Heart right ventricle (tissue), 16 donors: ENCODE measurements around the gene AQP9. TPM values are rescaled to one million over a fixed set of nuclear protein-coding genes. Genes with fewer than 3 reads are reported as not detected.
"Not testable (repeated sequence)": the region's sequence is repeated elsewhere in the genome, so short reads cannot be mapped to it uniquely, and the experiment has no call there.

Experiments used
- ATAC-seq, 8 donors: fragments of 200-7000 bp; cut with Tn5 transposase; one replicate each; pipeline ENCODE4 v1.9.1; 2020; ENCODE audit warnings: mild to moderate bottlenecking in 8 of 8, moderate library complexity in 8 of 8, moderate number of reproducible peaks in 1 of 8
- DNase-seq, 2 donors: peaks; one replicate each; pipeline ENCODE4 v3.0.0-alpha.2; 2020
- H3K27ac ChIP-seq, 10 donors: fragments of 200-600 bp; sonication (generic) in 2 of 10; one replicate each; pipeline versions ENCODE4 v1.5.0 to v1.8.0; 2020 to 2022; ENCODE audit warnings: mild to moderate bottlenecking in 3 of 10
- H3K27me3 ChIP-seq, 7 donors: fragments of 200-600 bp; one replicate each; pipeline ENCODE4 v1.8.0; 2021 to 2022; ENCODE audit warnings: mild to moderate bottlenecking in 2 of 7
- H3K36me3 ChIP-seq, 9 donors: fragments of 200-600 bp; sonication (generic) in 1 of 9; one replicate each; pipeline versions ENCODE4 v1.5.0 to v1.8.0; 2020 to 2022; ENCODE audit warnings: mild to moderate bottlenecking in 2 of 9
- H3K4me1 ChIP-seq, 9 donors: fragments of 200-600 bp; sonication (generic) in 1 of 9; one replicate each; pipeline versions ENCODE4 v1.5.0 to v1.8.0; 2020 to 2022; ENCODE audit warnings: mild to moderate bottlenecking in 4 of 9
- H3K4me3 ChIP-seq, 10 donors: fragments of 200-600 bp; sonication (generic) in 2 of 10; one replicate each; pipeline versions ENCODE4 v1.5.0 to v1.8.0; 2020 to 2022; ENCODE audit warnings: mild to moderate bottlenecking in 7 of 10, moderate library complexity in 2 of 10
- H3K9me3 ChIP-seq, 11 donors: fragments of 200-600 bp in 10 of 11; sonication (generic) in 2 of 11; one replicate each; pipeline versions ENCODE4 v1.5.0 to v1.8.0; 2013 to 2022; ENCODE audit warnings: mild to moderate bottlenecking in 2 of 11, control low read depth in 1 of 11, moderate library complexity in 1 of 11
- CTCF ChIP-seq, 9 donors: fragments of 200-600 bp; sonication (generic) in 2 of 9; IDR thresholded peaks; one replicate each; pipeline versions ENCODE4 v1.5.0 to v1.8.0; 2021 to 2022; ENCODE audit warnings: antibody characterized with exemption in 9 of 9, mild to moderate bottlenecking in 5 of 9, moderate library complexity in 1 of 9
- WGBS, 2 donors: extraction: QIAGEN DNeasy Blood & Tissue Kit; methylation state at CpG; one replicate each; pipeline ENCODE4 v1.1.7; 2013; ENCODE audit warnings: inconsistent platforms in 1 of 2; 5-methylcytosine and 5-hydroxymethylcytosine counted together
- intact Hi-C, 10 donors: fragments of 100-400 bp; cut with DNase I; formaldehyde crosslinking; loops; one replicate each; pipeline versions ENCODE4 v1.11.1 to v1.14.2; 2022
- polyA plus RNA-seq, 2 donors: library from polyadenylated mRNA; stranded (reverse); fragments of 200-250 nt; gene quantifications; one replicate each; pipeline ENCODE4 v1.2.3, GENCODE V29; 2013
- total RNA-seq, 10 donors: library from RNA; stranded (reverse); fragmentation: NEBNext Ultra II Directional in 3 of 10; extraction: Animal tissue kit (Norgen Biotek cat#: 25700) in 3 of 10; gene quantifications; one replicate each; pipeline versions ENCODE4 v1.2.1 to v1.2.4, GENCODE V29; 2021 to 2023
- donor health status: Arrhythmogenic right ventricular cardiomyopathy.
- donor health status: ischemic (EF 13 %, LVEDD 7.1; RV severe dilation, severe dysfunction).
- donor health status: healthy with polysubstance abuse.
- donor health status: DM: no; HTN: yes; CAD: no.
- donor health status: DM: no; HTN: no; CAD: no.
- donor health status: ischemic (EF 25% LVEDD 6.9; RV normal size, moderate dysfunction).
- donor health status: ischemic (EF 25% LVEDD 5.7; RV mildly dilated, moderate dysfunction).
- donor health status: healthy.
- donor health status: DM: yes; HTN: yes; CAD: no.
- donor health status: Ischemic cardiomyopathy.
- donor health status: ischemic (EF 35%, LVEDD 5.7; RV mildly dilated, moderate dysfunction).
- donor health status: nonischemic (EF 11% LVEDD 7.7; RV severe dilation, severe dysfunction).
- donor health status: DM: yes; HTN: yes; CAD: no.
- donor health status: PGD.
- donor health status: ischemic (EF 29% LVEDD 5.4; RV normal size, mild dysfunction).
- donor health status: nonischemic (EF 23%, LVEDD 6.1; RV moderate dilation, normal function).

The AQP9 gene
- total and polyA plus RNA-seq, 12 donors: 0.42 to 3.3 (median 0.87) TPM; not detected in 1

GRCh38 chr15:58200739-58201138 is 62.6 kb downstream of the AQP9 start:
- Histone ChIP-seq H3K4me3 (no peak overlapping the region), H3K9me3 (no peaks in the 10 kb centered on the region), H3K27ac (no peak overlapping the region), H3K36me3 (no peaks in the 10 kb centered on the region), H3K27me3 (no peaks in the 10 kb centered on the region), H3K4me1 (peaks cover 0 to 21% (median 0%) of the 10 kb centered on the region in 9 donors)
- no peak for ATAC-seq
- no peak for DNase-seq
- 91% methylated on average over 8 of the region's 8 CpGs for WGBS, 2 donors
- TF ChIP-seq CTCF (IDR thresholded peaks at IDR 0.05): no peak
- intact Hi-C loops: no loop called here

GRCh38 chr15:58201516-58201915 is 63.3 kb downstream of the AQP9 start:
- peaks cover 0 to 21% (median 0%) of the 10 kb centered on the region in 9 donors for H3K4me1 ChIP-seq
- intact Hi-C loops: no loop called here
- no peak for DNase-seq
- no peaks in the 10 kb centered on the region for H3K27me3 ChIP-seq
- H3K4me3 ChIP-seq: no peak overlapping the region
- ATAC-seq: no peak
- H3K36me3 ChIP-seq: no peaks in the 10 kb centered on the region
- H3K27ac ChIP-seq: no peak overlapping the region
- no peaks in the 10 kb centered on the region for H3K9me3 ChIP-seq
- TF ChIP-seq CTCF (IDR thresholded peaks at IDR 0.05): no peak

- no peaks in the 10 kb centered on the region for H3K36me3 ChIP-seq
- TF ChIP-seq CTCF (IDR thresholded peaks at IDR 0.05): no peak
- no peaks in the 10 kb centered on the region for H3K27me3 ChIP-seq
- H3K9me3 ChIP-seq: no peaks in the 10 kb centered on the region
- ATAC-seq (peak in 2 of 8 donors; percentile 44 to 64), DNase-seq (no peak)
- no peak overlapping the region for H3K27ac ChIP-seq
- WGBS, 2 donors: 48 to 55% methylated on average over 4 of the region's 4 CpGs
- no peak overlapping the region for H3K4me3 ChIP-seq
- peaks cover 0 to 21% (median 0%) of the 10 kb centered on the region in 9 donors for H3K4me1 ChIP-seq
- intact Hi-C loops: no loop called here
Measured at GRCh38 chr15:58203537-58203936, 65.4 kb downstream of the AQP9 start.

- intact Hi-C loops: no loop called here
- no peak overlapping the region for H3K27ac ChIP-seq
- no peak for TF ChIP-seq CTCF (IDR thresholded peaks at IDR 0.05)
- H3K4me3 ChIP-seq: no peak overlapping the region
- H3K4me1 ChIP-seq: peaks cover 0 to 30% (median 0%) of the 10 kb centered on the region in 9 donors
- 88 to 89% methylated on average over 9 of the region's 9 CpGs for WGBS, 2 donors
- no peak for DNase-seq
- ATAC-seq: no peak
- H3K36me3 ChIP-seq: no peaks in the 10 kb centered on the region
- no peaks in the 10 kb centered on the region for H3K9me3 ChIP-seq
- H3K27me3 ChIP-seq: no peaks in the 10 kb centered on the region
Measured at GRCh38 chr15:58206151-58206550, 68.0 kb downstream of the AQP9 start.

- H3K36me3 ChIP-seq, DNase-seq, intact Hi-C loops, H3K9me3 ChIP-seq, H3K27ac ChIP-seq, H3K27me3 ChIP-seq, H3K4me3 ChIP-seq, ATAC-seq: not testable (repeated sequence)
- 98 to 99% methylated on average over 6 of the region's 6 CpGs for WGBS, 2 donors
- H3K4me1 ChIP-seq: peaks cover 0 to 22% (median 0%) of the 10 kb centered on the region in 9 donors
Measured at GRCh38 chr15:58208217-58208616, 70.0 kb downstream of the AQP9 start.

- H3K4me3 ChIP-seq, H3K9me3 ChIP-seq, intact Hi-C loops, H3K27me3 ChIP-seq, H3K36me3 ChIP-seq: not testable (repeated sequence)
- Histone ChIP-seq H3K27ac (peak overlapping the region in 2 of 10 donors; percentile 49 to 60), H3K4me1 (peaks cover 0 to 24% (median 6%) of the 10 kb centered on the region in 9 donors)
- DNase-seq: peak; percentile 26 to 61
- WGBS, 2 donors: 54 to 65% methylated on average over 3 of the region's 3 CpGs
- ATAC-seq: peak in 4 of 8 donors; percentile 44 to 79 (median 62)
Measured at GRCh38 chr15:58209007-58209481, 70.9 kb downstream of the AQP9 start.

GRCh38 chr15:58210031-58210430 is 71.8 kb downstream of the AQP9 start:
- ATAC-seq, H3K9me3 ChIP-seq, H3K27ac ChIP-seq, DNase-seq, H3K27me3 ChIP-seq, intact Hi-C loops, H3K4me3 ChIP-seq, H3K36me3 ChIP-seq: not testable (repeated sequence)
- H3K4me1 ChIP-seq: peaks cover 0 to 24% (median 7%) of the 10 kb centered on the region in 9 donors
- WGBS, 2 donors: 83 to 86% methylated on average over 4 of the region's 4 CpGs
